ENCODE measurements around the gene CDH22.

Gene CDH22

GRCh38 chr20:46242390-46242789 lies 65.9 kb downstream of the CDH22 start:
- no peak for DNase-seq (ENCODE audit: low read depth in 2 of 2)

DNA sequence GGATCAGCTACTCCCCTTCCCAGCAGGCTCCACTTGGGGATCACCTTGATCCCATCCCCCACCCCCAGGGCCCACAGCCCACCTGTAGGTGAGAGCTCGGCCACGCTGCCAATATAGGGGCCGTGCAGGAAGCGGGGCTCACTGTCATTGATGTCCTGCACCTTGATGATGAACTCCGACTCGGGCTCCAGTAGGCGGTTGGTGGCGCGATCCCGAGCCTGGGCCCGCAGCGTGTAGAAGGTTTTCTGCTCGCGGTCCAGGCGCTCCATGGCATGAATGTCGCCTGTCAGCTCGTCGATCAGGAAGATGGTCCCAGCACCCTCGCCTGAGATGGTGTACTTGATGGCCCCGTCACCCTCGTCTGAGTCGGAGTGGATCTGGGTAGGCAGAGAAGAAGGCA lies 67.4 kb downstream of the CDH22 start:
- DNase-seq (ENCODE audit: low read depth in 2 of 2), result no peak

DNA sequence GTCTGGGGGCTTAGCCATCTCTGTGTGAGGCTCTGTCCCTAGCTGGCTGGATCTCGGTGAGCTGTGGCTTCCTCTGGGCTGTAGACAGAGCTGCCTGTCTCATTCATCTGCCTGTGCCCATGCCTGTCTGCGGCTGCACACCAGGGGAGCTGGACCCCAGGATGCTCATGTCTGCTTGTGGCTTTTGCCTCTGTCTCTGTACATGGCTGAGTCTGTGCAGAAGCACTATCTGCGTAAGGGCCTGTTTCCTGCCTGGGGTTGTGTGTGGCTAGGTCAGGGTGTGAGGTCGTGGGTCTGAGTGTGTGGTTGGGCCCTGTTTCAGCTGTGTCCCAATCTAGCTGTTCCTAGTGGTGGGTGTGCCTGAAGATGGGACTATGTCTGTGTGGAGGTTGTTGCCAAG lies 68.2 kb downstream of the CDH22 start:
- DNase-seq (ENCODE audit: low read depth in 2 of 2), result no peak

GRCh38 chr20:46237736-46238135 lies 70.6 kb downstream of the CDH22 start:
- no peak for DNase-seq (ENCODE audit: low read depth in 2 of 2)

- DNase-seq (ENCODE audit: low read depth in 2 of 2), result no peak
Measured at GRCh38 chr20:46237227-46237626, 71.1 kb downstream of the CDH22 start.

- no peak for DNase-seq (ENCODE audit: low read depth in 2 of 2)
Measured at GRCh38 chr20:46235077-46235476, 73.2 kb downstream of the CDH22 start.

DNA sequence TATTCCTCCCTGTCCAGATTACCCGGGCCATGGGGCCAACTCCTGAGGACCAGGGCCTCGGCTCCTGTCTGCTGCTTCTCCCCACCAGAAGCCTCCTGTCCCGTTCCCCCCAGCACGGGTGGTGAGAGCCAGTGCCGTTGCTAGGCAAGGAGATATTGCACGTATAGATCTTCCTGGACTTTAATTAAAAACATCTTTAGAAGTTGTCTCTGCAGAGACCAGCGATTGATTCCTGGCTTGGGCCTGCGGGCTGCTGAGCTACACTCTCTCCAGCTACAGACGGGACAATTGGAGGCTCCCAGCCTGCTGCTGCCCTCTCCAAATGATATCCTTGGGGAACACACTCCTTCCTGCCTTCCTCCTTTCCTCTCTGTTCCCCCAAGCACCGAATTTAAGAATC lies 74.6 kb downstream of the CDH22 start:
- DNase-seq (ENCODE audit: low read depth in 2 of 2), result no peak

- no peak for DNase-seq (ENCODE audit: low read depth in 2 of 2)
Measured at GRCh38 chr20:46232539-46232938, 75.8 kb downstream of the CDH22 start.

DNA sequence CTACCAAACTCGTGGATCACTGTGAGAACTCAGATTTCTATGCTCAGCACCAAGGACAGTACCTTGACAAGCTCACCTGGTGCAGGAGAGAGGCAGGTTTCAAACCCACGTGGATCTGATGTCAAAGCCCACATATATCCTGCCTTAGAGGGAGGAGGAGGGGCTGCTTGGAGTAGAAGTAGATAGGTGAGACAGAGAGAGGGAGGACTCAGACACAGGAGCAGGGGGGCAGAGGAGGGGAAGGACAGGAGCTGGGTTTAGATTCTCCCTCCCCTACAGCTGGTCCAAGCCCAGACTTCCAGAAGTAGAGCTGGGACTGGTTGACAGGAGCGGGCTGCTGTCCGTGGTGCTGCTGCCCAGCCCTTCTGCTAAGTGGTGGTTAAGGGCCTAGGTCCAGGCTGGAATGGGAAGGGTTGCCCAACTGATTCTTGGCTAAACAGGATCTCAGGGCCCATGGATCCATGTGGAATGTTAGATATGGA lies 77.5 kb downstream of the CDH22 start:
- DNase-seq (ENCODE audit: low read depth in 2 of 2), result no peak

GRCh38 chr20:46230106-46230491 lies 78.2 kb downstream of the CDH22 start:
- no peak for DNase-seq (ENCODE audit: low read depth in 2 of 2)

GRCh38 chr20:46229478-46230105 lies 78.7 kb downstream of the CDH22 start:
- DNase-seq (ENCODE audit: low read depth in 2 of 2), result no peak

DNA sequence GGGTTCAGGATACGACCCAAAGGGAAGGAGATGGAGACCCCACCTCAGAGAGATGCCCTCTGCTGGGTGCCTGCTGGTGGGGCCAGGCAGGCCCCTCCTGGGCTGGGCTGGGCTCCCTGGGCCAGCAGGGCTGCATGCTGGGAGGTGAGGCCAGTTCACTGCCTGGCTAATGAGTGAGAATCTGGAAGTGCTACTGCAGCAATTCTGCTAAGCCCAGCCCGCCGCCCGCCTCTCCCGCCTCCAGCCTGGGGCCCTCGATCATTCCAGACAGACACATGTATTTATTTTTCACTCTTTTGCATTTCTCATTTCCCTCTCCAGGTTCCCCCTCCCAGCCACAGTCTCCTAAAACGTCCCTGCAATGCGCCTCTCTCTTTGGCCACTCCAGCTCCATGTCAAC lies 79.6 kb downstream of the CDH22 start:
- DNase-seq (ENCODE audit: low read depth in 2 of 2), result no peak

DNA sequence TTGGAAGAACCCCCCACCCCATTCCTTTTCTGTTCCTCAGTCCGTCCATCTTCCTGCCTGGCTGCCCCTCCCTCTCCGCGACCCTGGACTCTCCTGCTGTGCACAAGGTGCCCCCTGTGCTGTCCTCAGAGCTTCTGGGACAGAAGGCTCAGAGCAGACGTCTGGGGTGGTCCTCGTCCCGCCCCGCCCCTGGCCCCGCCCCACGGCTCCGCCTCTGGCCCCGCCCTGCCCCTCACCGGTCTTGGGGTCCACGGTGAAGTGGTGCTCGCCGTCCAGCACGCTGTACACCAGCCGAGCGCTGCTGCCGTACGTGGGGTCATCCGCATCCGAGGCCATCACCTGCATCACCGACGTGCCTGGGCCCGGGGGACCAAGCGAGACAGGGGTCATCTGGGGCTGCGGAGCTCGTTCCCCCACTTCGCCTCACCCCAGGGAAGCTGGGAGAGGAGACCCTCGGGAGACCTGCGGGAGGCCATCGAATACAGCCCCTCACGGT lies 81.0 kb downstream of the CDH22 start:
- DNase-seq (ENCODE audit: low read depth in 2 of 2), result no peak

DNA sequence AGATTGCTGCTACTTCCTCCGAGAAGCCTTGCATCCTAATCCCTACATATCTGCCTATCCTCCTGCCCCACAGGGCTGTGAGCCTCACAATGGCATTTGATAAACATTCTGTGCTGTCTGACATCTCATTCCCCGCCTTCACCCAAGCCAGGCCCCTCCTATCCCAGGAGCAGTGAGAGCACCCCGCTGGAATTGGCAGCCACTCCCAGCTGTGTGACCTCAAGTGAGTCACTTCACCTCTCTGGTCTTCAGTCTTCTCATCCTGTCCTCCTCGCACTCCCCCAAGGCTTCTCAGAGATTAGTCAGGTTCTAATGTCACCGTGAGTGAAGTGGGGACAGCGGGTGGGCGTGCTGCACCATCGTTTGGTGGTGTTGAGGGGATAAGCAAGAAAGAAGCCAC lies 81.7 kb downstream of the CDH22 start:
- DNase-seq (ENCODE audit: low read depth in 2 of 2), result no peak

DNA sequence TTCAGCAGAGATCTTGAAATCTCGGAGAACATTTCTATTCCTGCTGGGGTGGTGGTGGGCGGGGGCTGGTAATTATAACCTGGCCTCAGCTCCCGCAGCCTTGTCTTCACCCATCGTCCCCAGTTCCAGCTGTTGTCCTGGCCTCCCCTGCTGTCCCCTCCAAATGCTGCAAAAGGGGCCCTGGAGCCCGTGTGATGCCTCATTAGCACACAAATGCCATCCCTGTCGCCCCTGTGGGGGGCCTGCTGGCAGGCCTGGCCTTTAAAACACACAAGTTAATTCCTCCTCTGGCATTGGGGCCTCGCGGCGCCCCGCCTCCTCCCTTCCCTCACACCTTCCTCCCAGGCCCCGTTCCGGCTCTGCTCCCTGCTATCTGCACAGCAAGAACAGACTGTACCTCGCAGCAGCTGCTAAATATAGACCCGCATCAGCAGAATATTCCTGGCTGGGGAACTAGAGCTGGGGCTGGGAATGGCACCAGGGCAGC lies 85.7 kb downstream of the CDH22 start:
- no peak for DNase-seq (ENCODE audit: low read depth in 2 of 2)

DNA sequence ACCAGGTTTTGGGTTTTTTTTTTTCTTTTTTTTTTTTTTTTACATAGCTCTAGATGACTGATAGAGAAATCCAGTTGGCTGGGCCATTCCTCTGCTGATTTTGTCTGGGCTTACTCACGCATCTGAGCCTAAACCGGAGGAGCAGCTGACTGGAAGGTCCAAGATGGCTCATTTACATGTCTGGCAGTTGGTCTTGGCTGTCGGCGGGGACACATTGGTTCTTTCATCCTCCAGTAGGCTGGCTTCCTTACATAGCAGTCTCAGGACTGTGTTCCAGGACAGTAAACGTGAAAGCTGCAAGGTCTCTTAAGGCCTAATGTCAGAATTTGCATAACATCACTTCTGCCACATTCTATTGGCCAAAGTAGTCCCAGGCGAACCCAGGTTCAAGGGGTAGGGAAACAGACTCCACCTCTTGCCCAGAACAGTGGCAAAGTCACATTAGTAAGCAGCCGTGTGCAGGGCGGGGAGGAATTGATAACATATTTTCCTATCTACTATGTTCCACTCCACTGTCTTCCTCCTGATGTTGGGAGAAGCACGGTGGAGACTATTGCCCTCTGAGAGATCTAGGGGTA lies 87.0 kb downstream of the CDH22 start:
- DNase-seq (ENCODE audit: low read depth in 2 of 2), result no peak

DNA sequence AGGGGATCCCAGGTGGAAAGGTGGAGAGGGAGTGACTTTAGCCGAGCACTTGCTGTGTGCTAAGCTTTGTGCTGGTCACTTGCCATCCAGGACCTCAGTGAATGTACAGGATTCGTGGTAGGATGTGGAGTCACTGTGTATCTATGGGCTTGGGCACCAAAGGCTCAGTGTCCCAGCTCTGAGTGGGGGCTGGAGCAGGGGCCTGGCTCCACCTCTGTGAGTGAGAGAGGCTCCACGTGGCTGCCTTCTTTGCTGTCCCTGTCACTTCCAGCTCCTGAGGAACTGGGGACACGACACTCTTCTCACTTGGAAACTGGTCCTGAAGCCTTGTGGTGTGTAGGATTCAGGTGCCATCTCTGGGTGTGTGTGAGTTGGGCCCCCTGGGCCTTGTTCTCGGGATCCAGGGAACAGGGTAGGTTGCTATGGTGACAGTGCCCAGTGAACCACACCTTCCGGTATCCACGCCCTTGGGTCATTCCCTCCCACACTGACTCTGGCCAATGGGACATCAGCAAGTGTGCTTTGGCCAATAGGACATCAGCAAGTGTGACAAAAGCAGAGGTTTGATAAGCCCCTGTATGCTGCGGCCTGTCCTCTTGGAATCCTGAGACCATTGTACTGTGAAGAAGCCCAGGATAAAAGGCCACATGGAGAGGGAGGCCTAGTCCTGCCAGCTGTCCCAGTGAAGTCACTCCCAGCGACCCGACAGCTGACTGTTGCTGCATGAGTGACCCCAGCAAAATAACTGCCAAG lies 87.7 kb downstream of the CDH22 start:
- no peak for DNase-seq (ENCODE audit: low read depth in 2 of 2)

DNA sequence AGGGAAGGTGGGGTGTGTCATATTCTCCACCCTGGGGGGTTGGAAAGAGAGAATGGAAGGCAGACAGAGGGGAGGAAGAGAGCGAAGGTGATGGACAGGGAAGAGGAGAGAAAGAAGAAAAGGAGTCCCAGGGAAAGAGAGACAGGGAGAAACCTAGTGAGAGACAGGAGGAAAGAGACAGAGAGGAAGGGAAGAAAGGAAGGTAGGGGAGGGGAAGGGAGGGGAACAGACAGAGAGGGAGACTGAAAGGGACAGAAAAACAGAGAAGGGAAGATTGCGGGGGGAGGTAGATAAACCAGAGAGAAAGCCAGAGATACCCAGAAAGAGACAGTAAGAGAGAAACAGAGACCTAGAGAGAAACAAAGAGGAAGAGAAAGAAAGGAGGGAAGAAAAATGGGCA lies 88.4 kb downstream of the CDH22 start:
- DNase-seq (ENCODE audit: low read depth in 2 of 2), result no peak

DNA sequence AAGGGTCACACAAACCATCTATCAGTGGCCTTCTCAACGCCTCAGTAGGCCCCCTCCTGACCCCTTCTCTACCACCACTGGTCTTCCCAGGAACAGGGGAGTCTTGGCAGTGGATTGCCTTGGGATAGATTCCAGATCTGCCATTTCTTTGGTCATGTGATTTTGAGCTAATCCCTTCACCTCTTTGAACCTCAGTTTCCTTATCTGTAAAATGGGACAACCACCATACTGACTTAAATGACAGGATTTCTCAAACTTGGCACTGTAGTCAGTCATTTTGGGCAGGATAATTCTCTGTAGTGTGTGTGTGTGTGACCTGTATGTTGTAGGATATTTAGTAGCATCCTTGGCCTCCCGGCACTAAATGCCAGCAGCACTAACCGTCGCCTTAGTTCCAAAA lies 89.1 kb downstream of the CDH22 start:
- no peak for DNase-seq (ENCODE audit: low read depth in 2 of 2)

- no peak for DNase-seq (ENCODE audit: low read depth in 2 of 2)
Measured at GRCh38 chr20:46218656-46219055, 89.6 kb downstream of the CDH22 start.

- DNase-seq (ENCODE audit: low read depth in 2 of 2), result no peak
Measured at GRCh38 chr20:46217583-46217982, 90.7 kb downstream of the CDH22 start.

- DNase-seq (ENCODE audit: low read depth in 2 of 2), result no peak
Measured at GRCh38 chr20:46216770-46217464, 91.4 kb downstream of the CDH22 start.
